Measurements from ENCODE around the gene ZNF778. TPM values are rescaled to one million over a fixed set of nuclear protein-coding genes. Genes with fewer than 3 reads are reported as not detected.

The ZNF778 gene
- total RNA-seq, 1 experiment from 2014 or later, result 15.3 TPM

DNA sequence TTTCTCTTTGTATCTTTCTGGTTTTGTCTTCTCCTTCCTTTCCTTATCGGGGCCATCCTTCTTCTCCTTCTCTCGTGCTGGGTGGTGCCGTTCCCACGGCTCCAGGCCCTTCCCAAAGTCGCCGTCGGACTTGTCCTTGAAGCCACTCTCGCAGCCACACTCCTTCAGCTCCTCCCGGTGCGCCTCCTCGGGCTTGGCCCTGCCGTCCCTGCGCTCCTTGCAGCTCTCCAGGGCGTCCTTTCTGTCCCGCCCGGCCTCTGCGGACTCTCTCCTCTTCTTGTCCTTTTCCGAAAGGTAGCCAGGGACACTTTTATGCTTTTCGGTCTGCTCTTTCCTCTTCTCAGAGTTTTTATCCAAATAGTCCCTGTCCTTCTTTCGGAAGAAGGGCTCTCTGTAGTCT, 65.9 kb downstream of the ZNF778 start:
- no TSS peak for BruUV-seq (replicated peaks)
- peaks cover 25% of the 10 kb centered on the region for H3K36me3 Mint-ChIP-seq (ENCODE audit: insufficient read depth, unreplicated experiment)
- TF ChIP-seq, protein P1, sequence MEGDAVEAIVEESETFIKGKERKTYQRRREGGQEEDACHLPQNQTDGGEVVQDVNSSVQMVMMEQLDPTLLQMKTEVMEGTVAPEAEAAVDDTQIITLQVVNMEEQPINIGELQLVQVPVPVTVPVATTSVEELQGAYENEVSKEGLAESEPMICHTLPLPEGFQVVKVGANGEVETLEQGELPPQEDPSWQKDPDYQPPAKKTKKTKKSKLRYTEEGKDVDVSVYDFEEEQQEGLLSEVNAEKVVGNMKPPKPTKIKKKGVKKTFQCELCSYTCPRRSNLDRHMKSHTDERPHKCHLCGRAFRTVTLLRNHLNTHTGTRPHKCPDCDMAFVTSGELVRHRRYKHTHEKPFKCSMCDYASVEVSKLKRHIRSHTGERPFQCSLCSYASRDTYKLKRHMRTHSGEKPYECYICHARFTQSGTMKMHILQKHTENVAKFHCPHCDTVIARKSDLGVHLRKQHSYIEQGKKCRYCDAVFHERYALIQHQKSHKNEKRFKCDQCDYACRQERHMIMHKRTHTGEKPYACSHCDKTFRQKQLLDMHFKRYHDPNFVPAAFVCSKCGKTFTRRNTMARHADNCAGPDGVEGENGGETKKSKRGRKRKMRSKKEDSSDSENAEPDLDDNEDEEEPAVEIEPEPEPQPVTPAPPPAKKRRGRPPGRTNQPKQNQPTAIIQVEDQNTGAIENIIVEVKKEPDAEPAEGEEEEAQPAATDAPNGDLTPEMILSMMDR (IDR thresholded peaks at IDR 0.05; ENCODE audit: unreplicated experiment), result no peak
- H3K27ac Mint-ChIP-seq (ENCODE audit: unreplicated experiment), result no peak overlapping the region
- no peaks in the 10 kb centered on the region for H3K9me3 Mint-ChIP-seq (ENCODE audit: low read depth, unreplicated experiment)
- no peaks in the 10 kb centered on the region for H3K27me3 Mint-ChIP-seq (ENCODE audit: unreplicated experiment)
- intact Hi-C loops (cut with micrococcal nuclease; ENCODE audit: unreplicated experiment), result no loop called here
- H3K4me3 Mint-ChIP-seq (ENCODE audit: low read depth, unreplicated experiment), result no peak overlapping the region
- no peaks in the 10 kb centered on the region for H3K4me1 Mint-ChIP-seq (ENCODE audit: low read depth, unreplicated experiment)
- CTCF ChIA-PET, result no interaction called here
- DNase-seq, result no peak

DNA sequence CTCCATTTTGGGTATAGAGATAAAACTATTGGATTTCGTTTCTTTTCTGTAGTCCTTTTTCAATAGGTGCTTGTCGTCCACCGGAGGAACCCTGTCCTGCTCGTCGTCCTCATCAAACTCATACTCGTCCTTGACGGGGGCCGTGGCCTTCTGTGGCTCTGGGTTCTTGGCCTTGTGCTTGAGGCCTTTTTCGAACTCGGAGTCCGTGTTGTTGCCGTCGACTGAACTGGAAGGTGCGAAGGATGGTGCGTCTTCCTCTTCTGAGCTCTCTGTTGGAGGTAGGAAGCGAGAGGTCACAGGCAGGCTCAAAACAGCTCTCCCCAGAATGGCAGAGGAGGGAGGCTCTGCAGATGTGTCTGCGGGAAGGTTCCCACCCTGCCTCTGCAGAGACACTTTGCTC, 67.9 kb downstream of the ZNF778 start:
- intact Hi-C loops (cut with micrococcal nuclease; ENCODE audit: unreplicated experiment), result no loop called here
- CTCF ChIA-PET, result no interaction called here
- no peaks in the 10 kb centered on the region for H3K27me3 Mint-ChIP-seq (ENCODE audit: unreplicated experiment)
- no peak overlapping the region for H3K27ac Mint-ChIP-seq (ENCODE audit: unreplicated experiment)
- no peaks in the 10 kb centered on the region for H3K4me1 Mint-ChIP-seq (ENCODE audit: low read depth, unreplicated experiment)
- H3K36me3 Mint-ChIP-seq (ENCODE audit: insufficient read depth, unreplicated experiment), result peaks cover 33% of the 10 kb centered on the region
- DNase-seq, result no peak
- BruUV-seq (replicated peaks), result no TSS peak
- no peak overlapping the region for H3K4me3 Mint-ChIP-seq (ENCODE audit: low read depth, unreplicated experiment)
- H3K9me3 Mint-ChIP-seq (ENCODE audit: low read depth, unreplicated experiment), result no peaks in the 10 kb centered on the region
- TF ChIP-seq, protein P1 (IDR thresholded peaks at IDR 0.05; ENCODE audit: unreplicated experiment), result no peak

DNA sequence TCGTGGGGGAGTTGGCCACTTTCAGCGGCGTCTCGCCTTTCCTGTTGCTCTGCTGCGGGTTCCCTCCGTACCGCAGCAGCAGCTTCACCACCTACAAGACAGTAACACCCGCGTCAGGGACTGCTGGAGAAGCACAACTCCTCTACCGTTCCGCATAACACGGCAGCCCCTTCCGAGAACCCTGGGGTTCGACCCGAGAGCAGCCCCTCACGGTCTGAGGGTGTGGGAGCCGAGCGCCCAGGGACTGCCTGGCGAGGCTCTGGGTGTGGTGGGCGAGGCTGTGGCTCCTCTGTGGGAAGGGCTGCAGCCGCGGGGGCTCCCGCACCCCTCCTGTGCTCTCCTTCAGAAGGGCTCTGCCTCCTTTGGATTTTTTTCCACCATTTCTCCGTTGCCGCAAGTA, 68.6 kb downstream of the ZNF778 start:
- H3K4me3 Mint-ChIP-seq (ENCODE audit: low read depth, unreplicated experiment), result no peak overlapping the region
- CTCF ChIA-PET, result no interaction called here
- H3K4me1 Mint-ChIP-seq (ENCODE audit: low read depth, unreplicated experiment), result no peaks in the 10 kb centered on the region
- no peaks in the 10 kb centered on the region for H3K27me3 Mint-ChIP-seq (ENCODE audit: unreplicated experiment)
- no peak for DNase-seq
- intact Hi-C loops (cut with micrococcal nuclease; ENCODE audit: unreplicated experiment), result no loop called here
- TF ChIP-seq, protein P1 (IDR thresholded peaks at IDR 0.05; ENCODE audit: unreplicated experiment), result no peak
- no peaks in the 10 kb centered on the region for H3K9me3 Mint-ChIP-seq (ENCODE audit: low read depth, unreplicated experiment)
- peaks cover 32% of the 10 kb centered on the region for H3K36me3 Mint-ChIP-seq (ENCODE audit: insufficient read depth, unreplicated experiment)
- BruUV-seq (replicated peaks), result no TSS peak
- no peak overlapping the region for H3K27ac Mint-ChIP-seq (ENCODE audit: unreplicated experiment)

Other genes with a start within 250 kb of the ZNF778 start
- not detected in 2 replicates for gene CBFA2T3, start 240.5 kb upstream of the ZNF778 start, total RNA-seq (2022)
- gene ACSF3, start 123.9 kb upstream of the ZNF778 start, total RNA-seq (2022), result 54.9 and 58.0 TPM in 2 replicates
- gene CDH15, start 46.0 kb upstream of the ZNF778 start, total RNA-seq (2022), result not detected in 2 replicates
- gene SLC22A31, start 17.2 kb upstream of the ZNF778 start, total RNA-seq (2022), result 0.52 and 2.0 TPM in 2 replicates